IPS DF 19.7 (cell line): ENCODE results near the gene LCMT1.
A peak's percentile ranks its signal among the peaks of the same experiment; 100 is the strongest.
"Not testable (repeated sequence)": the region's sequence is repeated elsewhere in the genome, so short reads cannot be mapped to it uniquely, and the experiment has no call there.

Source experiments
- DNase-seq: peaks from one replicate; pipeline ENCODE4 v3.0.0-alpha.2; 2013; ENCODE audit warnings: low read depth, low spot score

The LCMT1 gene

DNA sequence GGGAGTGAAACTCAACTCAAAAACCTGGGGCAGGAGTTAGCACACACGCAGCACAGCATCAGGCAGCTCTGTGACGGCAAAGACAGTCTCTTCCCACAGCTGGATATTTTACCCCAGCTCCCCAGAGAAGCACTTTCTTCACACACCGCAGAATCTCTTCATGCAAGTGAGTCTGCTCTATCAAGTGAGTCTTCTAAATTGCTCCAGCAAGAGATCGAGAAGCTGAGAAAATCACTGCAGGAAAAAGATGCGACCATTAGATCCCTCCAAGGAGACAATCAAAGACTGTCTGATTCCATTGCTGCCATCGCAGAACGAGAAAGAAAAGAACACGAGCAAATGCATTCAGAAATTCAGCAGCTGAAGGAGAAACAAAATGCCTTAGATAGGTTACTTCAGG, 16.9 kb upstream of the LCMT1 start:
- DNase-seq, result no peak

DNA sequence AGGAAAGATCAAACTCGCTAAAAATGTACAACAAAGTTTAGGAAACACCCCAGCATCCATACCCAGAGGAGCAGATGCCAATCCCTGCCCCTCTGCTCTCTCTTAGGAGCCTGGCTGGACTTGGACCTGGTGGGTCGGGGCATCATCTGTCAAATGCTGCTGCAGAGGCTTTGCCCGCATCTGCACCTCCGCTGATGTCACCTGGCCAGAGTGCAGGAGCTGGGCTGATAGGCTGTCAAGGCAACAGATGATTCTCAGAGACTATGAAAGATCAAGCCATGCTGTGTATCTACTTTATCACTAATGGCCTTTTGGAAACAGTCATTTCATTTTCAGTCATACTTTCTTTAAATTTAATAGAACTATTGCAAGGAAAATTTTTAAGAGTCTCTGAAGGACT, 15.9 kb upstream of the LCMT1 start:
- DNase-seq, result no peak

DNA sequence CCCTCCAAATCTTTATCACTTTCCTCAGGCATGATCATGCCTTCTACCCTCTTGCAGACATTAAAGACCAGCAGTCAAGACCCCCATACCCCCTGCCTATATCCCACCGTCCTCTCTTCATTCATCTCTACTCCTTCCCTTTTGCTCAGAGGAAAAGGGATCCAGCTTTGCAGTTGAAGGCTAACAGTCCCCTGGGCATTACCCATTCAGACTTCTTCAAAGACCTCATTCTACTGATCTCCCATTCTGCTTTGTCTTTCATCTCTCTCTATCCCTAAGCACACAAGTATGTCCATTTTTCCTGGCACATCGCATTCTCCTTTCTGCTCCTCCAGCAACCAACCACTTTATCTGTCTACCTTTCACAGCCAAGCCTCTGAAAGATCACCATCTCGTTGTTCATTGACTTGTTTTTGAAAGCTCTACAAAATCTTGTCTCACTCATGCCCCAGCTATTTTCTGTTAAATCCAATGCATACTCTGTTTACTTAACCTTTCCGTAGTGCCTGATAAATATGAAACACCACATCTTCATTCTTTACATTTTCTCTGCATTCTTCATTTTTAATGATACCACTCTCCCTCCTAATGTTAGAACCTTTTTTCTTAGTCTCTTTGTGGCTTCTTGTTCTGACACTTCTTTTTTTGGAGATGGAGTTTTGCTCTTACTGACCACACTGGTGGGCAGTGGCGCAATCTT, 14.1 kb upstream of the LCMT1 start:
- DNase-seq, result no peak

DNA sequence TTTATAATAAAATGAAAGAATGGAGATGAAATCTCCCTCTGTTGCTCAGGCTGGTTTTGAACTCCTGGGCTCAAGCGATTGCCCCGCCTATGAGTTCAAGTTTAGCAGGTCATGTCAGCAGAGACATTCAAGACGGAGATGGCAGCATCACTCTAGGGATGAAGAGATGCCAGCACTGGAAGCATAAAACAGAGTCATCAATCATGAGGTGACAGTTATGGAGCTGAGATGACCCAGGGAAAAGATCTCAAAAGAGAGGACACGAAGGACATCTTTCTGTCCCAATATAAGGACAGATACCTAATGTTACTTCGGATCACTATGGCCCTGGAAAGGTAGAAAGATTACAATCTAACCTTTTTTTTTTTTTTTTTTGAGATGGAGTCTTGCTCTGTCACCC, 11.0 kb upstream of the LCMT1 start:
- DNase-seq, result no peak

DNA sequence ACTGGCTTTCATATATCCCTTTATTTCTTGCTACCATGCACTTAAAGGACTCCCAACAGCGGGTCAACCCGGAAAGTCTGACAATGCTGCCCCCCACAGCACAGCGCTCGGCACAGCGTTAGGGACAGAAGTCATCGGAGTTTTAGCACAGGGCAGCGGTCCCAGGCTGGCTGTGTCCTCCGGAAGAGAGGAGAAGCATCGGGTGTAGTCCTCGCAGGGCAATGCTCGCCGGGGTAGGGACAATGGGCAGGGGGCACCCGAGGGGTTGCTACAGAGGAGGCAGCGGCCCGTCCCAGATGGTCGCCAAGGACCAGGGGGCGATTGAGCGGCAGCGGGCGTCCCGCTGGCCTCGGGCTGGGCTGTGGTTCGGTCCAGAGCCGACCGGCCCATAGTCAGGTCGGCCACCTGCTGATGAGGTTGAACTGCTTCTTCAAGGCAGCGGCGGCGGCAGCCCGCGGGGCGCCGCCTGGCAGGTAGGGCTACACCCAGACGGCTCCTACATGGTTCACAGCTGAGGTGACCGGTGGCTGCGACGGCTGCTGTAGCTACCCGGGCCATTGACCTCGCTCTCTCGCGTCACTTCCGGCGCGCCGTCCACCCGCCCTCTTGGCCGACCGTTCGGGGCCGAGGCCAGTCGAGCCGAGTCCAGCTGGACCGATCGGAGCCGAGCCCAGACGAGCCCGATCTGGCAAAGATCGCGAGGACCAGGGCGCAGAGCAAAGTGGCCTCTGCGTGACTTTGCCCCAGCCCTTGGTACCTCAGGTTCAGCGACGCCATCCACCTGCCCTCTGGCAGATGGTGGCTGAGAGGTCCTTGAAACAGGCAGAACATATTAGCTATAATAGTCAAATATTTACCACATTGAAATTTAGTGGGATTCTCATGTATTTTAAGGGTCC, 4.7 kb upstream of the LCMT1 start:
- DNase-seq, result peak; percentile 73

DNA sequence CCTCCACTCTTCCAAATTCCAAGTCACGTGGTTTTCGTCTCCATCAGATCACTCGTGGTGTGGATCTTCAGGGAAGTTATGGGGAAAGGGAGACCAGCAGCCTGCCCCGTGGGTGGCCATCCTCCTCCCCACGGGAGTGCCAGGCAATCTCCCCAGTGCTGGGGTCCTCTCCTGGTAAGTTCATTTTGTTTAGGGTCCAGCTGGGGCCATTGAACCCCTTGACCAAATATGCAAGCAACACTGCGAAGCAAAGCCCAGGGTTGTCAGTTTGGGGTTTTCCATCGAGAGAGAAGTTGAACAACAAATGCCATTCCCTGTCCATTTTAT, 4.1 kb upstream of the LCMT1 start:
- DNase-seq, result no peak

DNA sequence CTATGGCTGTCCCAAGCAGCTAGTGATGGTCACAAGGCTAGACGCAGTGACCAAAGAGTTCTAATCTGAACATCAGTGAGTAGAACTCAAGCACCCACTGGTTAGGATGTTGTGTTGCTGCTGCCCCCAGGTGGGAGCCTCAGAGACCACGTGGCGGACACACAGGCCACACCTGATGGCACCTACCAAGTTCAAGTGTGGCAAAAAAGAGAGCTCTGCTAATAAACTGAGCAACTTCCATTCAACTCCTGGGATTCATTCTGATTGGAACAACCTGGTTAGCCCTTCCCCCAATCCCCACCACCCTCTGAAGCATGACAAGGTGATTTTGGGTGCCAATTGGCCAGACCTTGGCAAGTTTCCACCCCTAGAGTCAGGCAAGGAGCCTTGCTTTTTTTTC, 3.5 kb upstream of the LCMT1 start:
- no peak for DNase-seq

DNA sequence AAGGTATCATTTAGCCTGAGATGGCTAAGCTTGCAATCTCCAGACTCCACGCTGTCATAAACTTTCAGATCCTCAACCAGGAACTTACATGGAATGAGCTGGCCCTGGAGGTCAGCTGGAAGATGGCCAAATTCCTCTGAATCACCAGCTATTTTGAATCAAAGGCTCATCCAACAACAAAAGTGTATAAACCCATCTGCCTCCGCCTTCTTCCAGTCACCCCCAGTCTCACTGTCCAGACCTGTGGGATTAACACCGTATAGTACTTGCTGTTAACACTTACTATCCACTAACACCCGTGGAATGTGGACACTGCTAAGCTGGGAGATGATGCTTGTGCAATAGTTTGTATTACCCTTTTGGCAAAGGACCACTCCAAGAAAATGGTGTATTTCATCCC, 1.9 kb upstream of the LCMT1 start:
- DNase-seq, result no peak

DNA sequence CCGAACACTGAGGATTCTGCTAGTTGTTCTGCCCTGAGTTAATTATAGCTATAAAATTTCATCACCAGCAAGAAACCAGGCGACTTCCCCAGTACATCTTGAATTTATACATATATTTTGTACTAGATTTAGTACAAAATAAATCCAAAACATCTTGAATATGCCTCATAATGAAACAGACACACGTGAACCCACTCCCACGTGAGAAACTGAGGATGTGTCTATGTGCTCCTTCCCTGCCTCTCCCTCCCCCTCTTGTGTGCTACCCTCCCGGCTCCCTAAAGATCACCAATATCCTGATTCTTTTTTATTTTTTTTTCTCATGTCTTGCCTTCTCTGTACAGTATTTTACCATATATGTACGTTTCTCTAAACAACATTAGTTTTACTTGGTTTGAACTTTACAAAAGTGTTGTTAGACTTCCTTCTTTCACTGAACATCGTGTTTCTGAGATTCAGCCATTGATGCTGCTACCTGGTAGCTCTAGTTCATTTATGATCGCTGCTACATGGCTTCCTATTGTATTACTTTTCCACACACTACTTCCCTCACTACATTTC, 1.1 kb upstream of the LCMT1 start:
- no peak for DNase-seq

DNA sequence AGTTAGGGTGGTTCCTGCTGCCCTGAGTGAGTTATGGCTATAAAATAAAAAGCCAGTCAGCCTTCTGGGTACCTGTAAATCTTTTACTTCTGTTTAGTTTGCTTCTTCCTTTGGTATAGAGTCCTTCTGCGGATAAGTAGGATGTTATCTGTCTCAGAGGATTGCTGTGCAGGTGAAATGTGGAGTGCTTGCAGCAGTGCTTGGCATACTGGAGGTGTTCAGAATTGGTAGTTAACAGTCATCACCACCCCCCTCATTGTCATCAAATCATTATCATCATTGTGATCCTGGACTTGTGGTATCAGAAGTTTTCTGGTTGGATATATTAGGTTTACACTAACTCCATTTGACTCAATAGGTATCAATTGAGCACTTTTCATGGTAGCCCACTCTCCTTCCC, 2.6 kb downstream of the LCMT1 start:
- no peak for DNase-seq

DNA sequence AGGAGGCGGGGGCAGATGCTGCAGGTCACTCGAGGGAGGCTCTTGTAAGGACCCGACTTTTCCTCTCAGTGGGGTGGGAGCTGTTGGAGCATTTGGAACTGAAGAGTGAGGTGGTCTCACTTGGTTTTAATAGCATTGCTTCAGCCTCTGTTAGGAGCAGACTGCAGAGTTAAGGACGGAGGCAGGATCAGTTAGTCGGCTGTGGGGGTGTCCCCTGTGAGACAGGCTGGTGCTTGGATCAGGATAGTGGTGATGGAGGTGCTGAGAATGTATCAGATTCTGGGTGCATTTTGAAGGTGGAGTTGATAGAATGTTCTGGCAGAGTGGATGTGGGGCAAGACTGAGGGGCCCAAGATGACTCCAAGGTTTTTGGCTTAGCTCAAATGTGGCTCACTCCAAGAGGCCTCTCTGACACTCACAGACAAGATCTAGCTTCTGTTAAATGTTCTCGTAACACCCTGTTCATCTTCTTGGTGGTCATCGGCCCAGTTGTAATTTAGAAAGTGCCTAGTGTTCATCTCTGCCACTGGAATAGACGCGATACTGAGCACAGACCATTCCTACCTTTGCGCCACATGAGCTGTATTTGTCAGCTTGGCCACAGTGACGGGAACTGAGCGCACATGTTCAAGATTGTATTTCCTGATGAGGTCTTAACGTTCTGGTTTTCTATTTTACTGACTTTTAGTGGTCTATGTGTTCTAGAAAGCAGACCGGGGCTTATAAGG, 7.5 kb downstream of the LCMT1 start:
- DNase-seq, result no peak

DNA sequence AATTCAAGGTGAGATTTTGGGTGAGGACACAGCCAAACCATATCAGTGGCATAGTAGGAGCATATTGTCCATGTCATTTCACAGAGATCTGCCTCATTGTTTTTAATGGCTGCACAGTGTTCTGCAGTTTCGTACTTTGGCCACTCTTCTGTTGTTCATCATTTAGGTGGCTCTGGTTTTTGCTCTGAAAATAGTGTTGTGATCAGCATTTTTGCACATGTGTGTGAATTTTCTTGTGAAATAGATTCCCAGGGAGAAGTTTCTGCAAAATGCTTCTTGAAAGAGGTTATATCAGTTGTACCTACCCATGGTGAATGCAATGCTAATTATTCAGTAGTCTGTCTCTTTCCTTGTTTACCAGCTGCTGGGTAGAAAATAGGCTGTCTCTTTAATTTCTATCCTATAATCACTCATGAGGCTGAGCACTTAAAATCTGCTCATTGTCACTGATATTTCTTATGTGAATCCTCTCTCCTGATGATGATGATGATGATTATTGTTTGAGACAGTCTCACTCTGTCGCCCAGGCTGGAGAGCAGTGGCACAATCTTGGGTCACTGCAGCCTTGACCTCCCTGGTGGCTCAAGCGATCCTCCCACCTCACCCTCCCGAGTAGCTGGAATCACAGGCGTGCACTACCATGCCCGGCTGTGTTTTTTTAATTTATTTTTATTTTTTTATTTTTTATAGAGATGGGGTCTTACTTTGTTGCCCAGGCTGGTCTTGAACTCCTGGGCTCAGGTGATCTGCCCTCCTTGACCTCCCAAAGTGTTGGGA, 10.5 kb downstream of the LCMT1 start:
- no peak for DNase-seq

DNA sequence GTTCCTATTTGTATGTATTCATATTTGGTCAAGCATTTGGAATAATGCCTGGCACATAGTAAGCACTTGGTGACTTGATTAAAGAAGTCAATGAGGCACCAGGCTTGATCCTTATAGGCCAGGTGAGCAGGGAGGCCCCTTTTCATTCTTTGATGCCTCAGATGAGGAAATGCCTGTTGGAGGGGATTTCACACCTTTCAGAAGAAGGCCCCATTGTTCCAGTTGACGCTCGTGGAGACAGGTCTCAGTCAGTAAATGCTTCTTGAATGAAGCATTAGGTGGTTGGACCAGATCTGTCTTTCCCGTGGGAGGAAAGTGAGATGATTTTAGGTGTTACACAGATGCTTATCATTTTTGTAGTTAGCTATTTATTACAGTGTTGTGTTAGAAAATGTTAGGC, 13.0 kb downstream of the LCMT1 start:
- no peak for DNase-seq

DNA sequence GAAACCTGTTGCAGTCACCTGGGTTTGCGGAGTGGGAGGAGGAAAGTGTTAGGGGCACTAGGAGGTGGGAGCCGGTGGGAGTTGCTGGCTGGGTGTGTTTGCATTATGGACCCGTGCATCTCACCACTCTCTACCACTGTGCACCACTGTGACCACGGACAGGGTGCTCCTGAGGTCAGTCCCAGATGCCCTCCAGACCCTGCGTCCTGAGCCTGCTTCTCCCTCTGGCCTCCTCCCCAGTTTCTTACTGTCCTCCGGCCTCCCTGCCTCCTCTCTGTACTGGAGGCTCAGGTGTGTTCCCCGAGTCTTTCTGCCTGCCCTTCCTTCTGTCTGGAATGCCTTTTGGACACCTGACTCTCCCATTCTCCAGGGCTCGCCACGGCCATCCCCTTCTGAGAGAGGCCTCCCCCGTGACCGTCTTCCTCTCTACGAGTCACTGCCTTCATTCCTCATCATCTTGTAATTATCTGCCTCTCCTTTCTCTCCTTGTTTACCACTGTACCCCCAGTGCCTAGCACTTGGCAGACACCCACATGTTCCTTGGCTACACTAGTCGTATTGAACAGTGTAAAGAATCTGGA, 14.6 kb downstream of the LCMT1 start:
- not testable (repeated sequence) for DNase-seq

DNA sequence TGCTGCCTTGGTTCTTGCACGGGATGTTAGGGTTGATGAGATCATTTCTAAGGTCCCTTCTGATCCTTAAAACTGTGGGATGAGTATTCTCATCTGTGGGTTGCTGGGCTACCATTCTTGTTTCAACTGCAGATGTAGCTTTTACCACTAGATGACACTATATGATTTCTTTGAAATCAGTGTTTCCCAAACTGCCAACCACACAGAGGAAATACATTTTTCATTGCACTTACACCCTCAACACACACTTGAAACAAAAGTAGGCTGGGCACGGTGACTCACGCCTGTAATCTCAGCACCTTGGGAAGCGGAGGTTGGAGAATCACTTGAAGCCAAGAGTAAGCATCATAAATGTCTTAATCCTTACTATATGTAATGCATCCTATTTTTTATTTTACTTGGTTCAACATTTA, 15.3 kb downstream of the LCMT1 start:
- no peak for DNase-seq

DNA sequence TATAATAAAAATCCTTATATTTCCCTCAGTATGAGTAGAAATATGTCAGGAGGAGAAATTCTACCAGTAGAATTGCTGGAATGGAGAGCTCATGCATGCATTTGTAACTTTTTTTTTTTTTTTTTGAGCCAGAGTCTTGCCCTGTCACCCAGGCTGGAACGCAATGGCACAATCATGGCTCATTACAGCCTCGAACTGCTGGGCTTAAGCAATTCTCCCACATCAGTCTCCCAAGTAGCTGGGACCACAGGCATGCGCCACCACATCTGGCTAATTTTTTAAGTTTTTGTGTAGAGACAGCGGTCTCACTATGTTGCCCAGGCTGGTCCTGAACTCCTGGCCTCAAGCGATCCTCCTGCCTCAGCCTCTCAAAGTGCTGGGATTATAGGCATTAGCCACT, 21.2 kb downstream of the LCMT1 start:
- not testable (repeated sequence) for DNase-seq

DNA sequence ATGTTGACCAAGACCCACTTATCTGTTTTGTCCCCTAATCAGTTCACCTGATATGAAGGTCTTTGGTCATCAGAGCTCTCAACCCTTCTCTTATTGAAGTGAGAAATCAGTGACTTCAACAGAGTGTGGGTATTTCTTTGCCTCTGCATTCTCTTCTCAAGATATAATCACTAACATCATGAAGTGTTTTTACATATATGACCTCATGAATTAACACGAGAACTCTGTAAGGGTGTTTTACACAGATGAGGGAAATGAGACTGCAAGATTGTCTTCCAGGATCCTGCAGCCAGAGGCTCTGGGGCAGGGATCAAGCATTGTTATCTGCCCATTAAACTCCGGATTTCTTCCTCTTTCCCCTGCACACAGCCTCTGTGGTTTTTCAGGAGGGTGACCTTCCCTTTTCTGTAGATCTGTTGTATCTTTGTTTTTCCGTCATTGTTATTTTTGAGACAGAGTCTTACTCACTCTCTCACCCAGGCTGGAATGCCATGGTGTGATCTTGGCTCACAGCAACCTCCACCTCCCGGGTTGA, 22.7 kb downstream of the LCMT1 start:
- no peak for DNase-seq

DNA sequence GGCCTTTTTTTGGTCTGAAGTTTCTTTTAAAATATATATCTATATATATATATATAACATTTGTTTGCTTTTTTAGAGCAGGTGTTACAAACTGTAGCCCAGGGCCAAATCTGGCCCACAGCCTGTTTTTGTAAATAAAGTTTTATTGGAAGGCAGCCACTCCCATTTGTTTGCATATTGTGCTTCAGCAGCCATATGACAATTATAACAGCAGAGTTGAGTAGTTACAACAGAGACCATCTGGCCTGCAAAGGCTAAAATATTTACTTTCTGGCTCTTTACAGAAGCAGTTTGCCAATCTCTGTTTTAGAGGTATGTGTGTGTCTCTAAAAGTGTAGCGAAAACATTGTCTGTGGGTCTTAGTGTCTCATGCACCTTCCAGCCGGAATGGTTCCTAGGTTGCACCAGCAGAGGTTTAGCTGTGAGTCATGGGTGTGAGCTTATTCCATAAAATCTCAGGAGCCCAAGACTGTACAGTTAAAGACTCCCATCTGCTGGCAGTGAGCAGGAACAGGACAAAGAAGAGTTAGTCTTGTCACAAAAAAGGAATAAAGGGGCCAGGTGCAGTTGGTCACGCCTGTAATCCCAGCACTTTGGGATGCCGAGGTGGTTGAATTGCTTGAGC, 23.8 kb downstream of the LCMT1 start:
- DNase-seq, result no peak

DNA sequence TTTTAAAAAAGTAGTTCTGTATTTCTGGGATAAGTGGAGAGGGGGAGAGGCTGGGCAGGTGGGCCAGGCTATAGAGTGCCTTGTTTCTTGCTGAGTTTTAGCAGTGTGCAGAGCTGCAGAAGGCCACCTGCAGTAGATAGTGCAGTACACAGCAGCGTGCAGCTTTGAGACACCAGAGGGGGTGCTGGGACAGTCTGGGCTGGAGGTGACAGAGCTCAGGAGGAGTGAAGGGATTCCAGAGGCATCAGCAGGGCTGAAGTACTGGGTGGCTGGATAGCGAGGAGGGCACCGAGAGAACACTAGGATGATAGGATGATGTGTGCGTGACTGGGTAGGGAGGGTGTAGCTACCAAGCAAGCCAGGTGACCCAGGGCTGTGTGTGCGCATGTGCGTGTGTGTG, 26.6 kb downstream of the LCMT1 start:
- DNase-seq, result no peak

DNA sequence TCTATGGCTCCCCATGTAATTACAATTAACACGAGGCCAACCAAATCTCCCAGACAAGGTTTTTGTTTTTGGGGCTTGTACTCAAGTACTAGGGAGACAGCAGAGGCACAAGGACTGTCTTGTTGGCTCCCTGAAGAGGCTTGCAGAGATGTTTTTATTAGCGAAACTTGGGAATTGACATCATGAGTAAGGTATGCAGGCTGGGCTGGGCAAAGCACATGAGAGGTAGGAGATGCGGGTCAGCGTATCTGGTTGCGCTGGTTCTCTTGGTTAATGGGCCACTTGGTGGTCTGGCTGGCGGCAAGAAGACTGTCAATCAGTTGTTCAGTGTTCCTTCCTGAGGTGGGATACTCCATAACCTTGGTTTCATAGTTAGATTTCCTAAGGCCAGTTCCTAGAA, 28.9 kb downstream of the LCMT1 start:
- DNase-seq, result no peak
